HG03060 (cell line): ENCODE data around the gene CAMK4.
A peak's percentile ranks its signal among the peaks of the same experiment; 100 is the strongest.
"Not testable (repeated sequence)": the region's sequence is repeated elsewhere in the genome, so short reads cannot be mapped to it uniquely, and the experiment has no call there.

Experiments used
- ATAC-seq: cut with Tn5 transposase; IDR thresholded peaks from one replicate; pipeline ENCODE4 v1.9.1; 2021; ENCODE audit warnings: low read depth, moderate number of reproducible peaks; ENCODE audit not compliant: unreplicated experiment

Gene CAMK4

DNA sequence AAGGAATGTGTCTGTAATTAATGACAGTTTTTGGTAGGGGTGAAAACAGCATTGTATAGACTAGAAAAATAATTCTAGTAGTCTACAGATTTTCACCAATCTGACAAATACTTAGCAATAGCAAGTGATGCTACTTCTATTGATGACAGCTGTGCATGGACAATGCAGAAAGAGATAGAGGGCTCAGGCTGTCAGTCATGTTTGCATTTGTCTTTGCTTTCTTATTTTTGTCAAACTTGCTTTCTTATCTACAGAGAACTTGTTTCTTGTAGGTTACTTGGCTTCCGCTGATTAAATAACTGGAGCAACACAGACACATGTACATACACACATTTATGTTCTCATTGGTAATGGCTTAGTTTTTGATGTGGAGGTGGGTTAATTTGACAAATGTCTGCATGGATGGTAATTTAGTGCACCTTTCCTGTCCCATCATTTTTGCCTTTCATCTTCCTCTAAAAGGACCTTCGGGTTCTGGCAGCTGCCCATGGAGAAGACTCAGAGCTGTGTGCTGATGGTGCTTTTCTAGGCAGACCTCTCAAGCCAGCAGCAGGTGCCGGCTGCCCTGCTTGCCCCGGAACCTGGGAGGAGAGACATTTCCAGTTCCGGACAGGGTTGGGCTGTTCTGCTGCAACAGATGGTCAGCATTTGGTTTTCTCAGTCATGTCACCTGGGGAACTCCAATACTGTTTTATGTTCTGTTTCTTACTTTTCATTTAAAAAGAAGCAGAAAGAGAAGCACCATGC is 28.8 kb downstream of the CAMK4 start:
- peak; percentile 43 for ATAC-seq

- peak; percentile 66 for ATAC-seq
These were observed 30.4 kb downstream of the CAMK4 start for GRCh38 chr5:111254613-111255012.

GRCh38 chr5:111255169-111255568 is 31.0 kb downstream of the CAMK4 start:
- ATAC-seq, result no peak

DNA sequence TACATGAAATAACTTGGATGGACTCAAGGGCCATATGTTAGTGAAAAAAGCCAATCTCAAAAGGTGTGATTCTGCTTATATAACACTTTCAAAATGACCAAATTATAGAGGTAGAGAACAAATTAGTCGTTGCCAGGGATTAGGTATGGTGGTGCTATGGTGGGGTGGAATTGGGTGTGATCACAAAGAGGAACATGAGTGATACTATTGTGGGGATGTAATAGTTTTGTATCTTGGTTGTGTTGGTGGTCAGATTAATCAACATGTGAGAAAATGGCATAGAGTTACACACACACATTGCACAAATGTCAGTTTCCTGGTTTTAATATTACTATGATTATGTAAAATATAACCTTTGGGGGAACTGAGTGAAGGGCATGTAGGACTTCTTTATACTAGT is 31.9 kb downstream of the CAMK4 start:
- no peak for ATAC-seq

GRCh38 chr5:111257610-111258009 is 33.4 kb downstream of the CAMK4 start:
- ATAC-seq, result not testable (repeated sequence)

DNA sequence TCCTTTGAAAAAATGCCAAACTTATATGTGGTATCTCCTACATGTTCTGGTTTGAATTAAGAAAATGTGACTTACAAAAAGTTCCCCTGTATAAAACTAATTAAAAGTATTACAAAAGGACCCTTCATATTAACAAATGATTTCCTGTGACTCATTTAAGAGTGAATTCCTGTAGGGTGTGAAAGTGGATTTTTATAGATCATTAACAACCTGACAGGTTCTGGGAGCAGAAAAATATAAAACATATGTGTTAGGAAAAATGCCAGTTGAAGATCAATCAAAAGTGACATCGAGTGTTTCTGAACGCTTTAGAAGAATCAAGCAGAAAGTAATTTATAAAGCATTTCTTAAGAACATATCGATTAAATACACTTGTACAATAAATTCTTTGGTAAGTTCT is 35.5 kb downstream of the CAMK4 start:
- no peak for ATAC-seq

GRCh38 chr5:111261610-111262009 is 37.4 kb downstream of the CAMK4 start:
- ATAC-seq, result no peak

GRCh38 chr5:111262153-111262552 is 38.0 kb downstream of the CAMK4 start:
- no peak for ATAC-seq

DNA sequence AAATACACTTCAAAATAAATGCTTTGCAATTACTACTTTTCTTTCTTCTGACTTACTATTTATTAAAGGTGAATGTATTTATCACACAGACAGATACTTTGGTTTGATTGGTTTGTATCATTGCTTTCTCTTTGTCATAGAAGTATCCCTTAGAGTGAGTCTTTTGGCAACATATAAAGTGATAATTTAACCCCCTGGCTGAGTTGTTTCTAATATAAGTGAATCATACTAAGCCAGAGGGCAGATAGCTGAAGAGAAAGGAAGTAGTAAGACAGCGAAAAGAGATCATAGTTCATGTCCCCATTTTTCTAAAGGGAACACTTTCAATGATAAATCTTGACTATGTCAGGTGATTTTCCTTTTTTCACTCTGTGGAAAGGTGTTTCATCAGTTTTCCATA is 38.6 kb downstream of the CAMK4 start:
- no peak for ATAC-seq

GRCh38 chr5:111266491-111266890 is 42.3 kb downstream of the CAMK4 start:
- ATAC-seq, result no peak

- no peak for ATAC-seq
These were observed 44.1 kb downstream of the CAMK4 start for GRCh38 chr5:111268300-111268699.

DNA sequence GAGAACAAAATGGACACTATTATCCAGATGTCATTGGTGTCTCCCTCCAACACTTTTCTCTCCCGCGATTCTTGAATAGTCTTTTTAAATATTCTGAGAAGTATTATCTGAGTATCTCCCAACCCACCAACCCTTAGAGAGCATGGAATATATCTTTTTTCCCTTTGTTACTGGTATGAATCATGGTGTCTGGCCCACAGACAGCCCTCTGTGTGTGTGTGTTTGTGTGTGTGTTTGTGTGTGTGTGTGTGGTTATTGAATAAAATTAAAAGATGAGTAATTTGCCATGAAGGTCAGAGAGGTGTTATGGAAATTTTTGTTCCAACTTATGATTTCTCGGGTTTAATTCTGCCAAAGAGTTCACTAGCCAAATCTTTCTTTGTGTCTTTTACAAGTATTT is 47.7 kb downstream of the CAMK4 start:
- ATAC-seq, result no peak

- no peak for ATAC-seq
These were observed 52.9 kb downstream of the CAMK4 start for GRCh38 chr5:111277061-111277460.

- peak; percentile 68 for ATAC-seq
These were observed 54.8 kb downstream of the CAMK4 start for GRCh38 chr5:111278858-111279504.

GRCh38 chr5:111280282-111280951 is 56.2 kb downstream of the CAMK4 start:
- ATAC-seq, result no peak

DNA sequence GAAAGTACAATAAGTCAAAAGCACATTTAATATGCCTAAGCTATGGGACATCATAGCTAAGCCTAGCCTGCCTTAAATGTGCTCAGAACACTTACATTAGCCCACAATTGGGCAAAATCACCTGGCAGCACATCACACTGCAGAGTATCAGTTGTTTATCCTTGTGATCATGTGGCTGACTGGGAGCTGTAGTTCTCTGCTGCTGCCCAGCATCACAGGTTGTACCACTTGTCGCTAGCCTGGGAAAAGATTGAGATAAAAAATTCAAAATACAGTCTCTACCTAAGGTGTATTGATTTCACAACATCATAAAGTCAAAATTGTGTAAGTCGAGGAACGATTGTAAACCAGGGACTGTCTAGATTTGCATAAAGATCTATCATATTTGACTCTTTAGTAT is 58.6 kb downstream of the CAMK4 start:
- ATAC-seq, result no peak

GRCh38 chr5:111284825-111285224 is 60.6 kb downstream of the CAMK4 start:
- ATAC-seq, result no peak

GRCh38 chr5:111294551-111294950 is 70.4 kb downstream of the CAMK4 start:
- no peak for ATAC-seq

DNA sequence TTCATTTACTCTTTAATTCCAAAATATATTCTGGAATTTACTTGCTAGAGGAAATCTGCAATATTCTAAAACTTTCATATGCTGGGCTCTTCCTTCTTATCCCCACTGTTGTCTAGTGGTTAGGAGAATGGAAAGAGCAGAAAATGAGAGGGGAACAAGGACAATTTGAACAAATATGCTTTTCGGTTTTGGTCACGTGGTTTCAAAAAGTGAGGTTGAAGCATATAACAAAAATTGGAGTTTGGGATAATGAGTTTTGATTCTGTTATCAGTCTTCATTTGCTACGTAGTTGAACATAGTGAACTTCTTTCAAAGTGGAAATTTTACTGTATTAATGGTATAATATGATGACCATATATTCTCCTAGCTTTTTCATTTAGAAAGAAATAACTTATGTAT is 71.5 kb downstream of the CAMK4 start:
- no peak for ATAC-seq

DNA sequence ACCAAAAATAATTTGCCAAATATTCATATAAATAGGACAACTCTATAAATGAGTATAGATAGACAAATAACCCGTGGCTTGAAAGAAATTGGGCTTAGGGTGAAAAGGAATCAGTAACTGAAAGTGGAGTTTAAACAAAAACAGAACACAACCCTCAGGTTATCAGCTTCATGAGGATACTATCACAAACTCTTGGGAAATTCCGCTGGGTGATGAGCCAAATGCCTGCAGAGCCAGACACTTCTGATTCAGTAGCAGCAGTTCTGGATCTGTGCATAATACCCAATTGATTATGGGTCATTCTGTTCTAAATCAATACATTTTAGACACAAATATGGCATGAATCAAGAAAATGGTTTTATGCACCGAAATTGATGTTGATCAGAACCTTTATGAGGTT is 72.4 kb downstream of the CAMK4 start:
- no peak for ATAC-seq

GRCh38 chr5:111299067-111299481 is 74.9 kb downstream of the CAMK4 start:
- ATAC-seq, result no peak
